Keratinocyte (primary cell): ENCODE results near the gene HOXD8. TPM values are rescaled to one million over a fixed set of nuclear protein-coding genes. Genes with fewer than 3 reads are reported as not detected.

Experiments used
- DNase-seq: peaks from one replicate; pipeline ENCODE4 v3.0.0-alpha.2; 2011; ENCODE audit warnings: low read depth, missing footprints, low spot score
- FAIRE-seq: peaks from 2 replicates; lab custom pipeline; 2011; peaks lifted over from hg19 to GRCh38; lab: Jason Lieb, UNC
- H2AFZ ChIP-seq: 2 replicates; pipeline ENCODE4 v1.6.0; 2012; ENCODE audit warnings: low read length, control low read depth, inconsistent platforms; ENCODE audit not compliant: control insufficient read depth
- H3K27ac ChIP-seq: 2 replicates; pipeline ENCODE4 v1.5.1; 2011; ENCODE audit warnings: low read length; ENCODE audit not compliant: control insufficient read depth, insufficient read depth
- H3K27me3 ChIP-seq: 3 replicates; pipeline ENCODE4 v1.6.0; 2011; ENCODE audit warnings: low read length; ENCODE audit not compliant: control insufficient read depth, insufficient read depth; ENCODE audit errors: extremely low read depth
- H3K36me3 ChIP-seq, 2 experiments: 2 replicates in 1 of 2; 3 replicates in 1 of 2; pipeline ENCODE4 v1.5.1; 2011; ENCODE audit warnings: low read length in 2 of 2, mild to moderate bottlenecking in 1 of 2; ENCODE audit not compliant: control insufficient read depth in 2 of 2, insufficient read depth in 2 of 2; ENCODE audit errors: extremely low read depth in 1 of 2
- H3K4me1 ChIP-seq: 3 replicates; pipeline ENCODE4 v1.5.1; 2011; ENCODE audit warnings: low read length; ENCODE audit not compliant: control insufficient read depth, insufficient read depth; ENCODE audit errors: extremely low read depth
- H3K4me2 ChIP-seq: 3 replicates; pipeline ENCODE4 v1.6.0; 2011; ENCODE audit warnings: low read depth, low read length; ENCODE audit not compliant: control insufficient read depth, insufficient read depth; ENCODE audit errors: extremely low read depth
- H3K4me3 ChIP-seq, 3 experiments: fragments of 200-600 bp in 1 of 3; sonication (generic) in 1 of 3; 2 replicates in 2 of 3; 3 replicates in 1 of 3; pipeline ENCODE4 v1.5.1; 2011 to 2016; ENCODE audit warnings: low read length in 3 of 3, mild to moderate bottlenecking in 3 of 3, control low read depth in 2 of 3, inconsistent platforms in 1 of 3, low read depth in 1 of 3, mixed read lengths in 1 of 3, mixed run types in 1 of 3, moderate library complexity in 1 of 3; ENCODE audit not compliant: control insufficient read depth in 2 of 3, insufficient read depth in 2 of 3; ENCODE audit errors: extremely low read depth in 1 of 3
- H3K79me2 ChIP-seq: 2 replicates; pipeline ENCODE4 v1.6.0; 2012; ENCODE audit warnings: low read length; ENCODE audit not compliant: control insufficient read depth, insufficient read depth
- H3K9ac ChIP-seq: 3 replicates; pipeline ENCODE4 v1.6.0; 2011; ENCODE audit warnings: low read length; ENCODE audit not compliant: control insufficient read depth, insufficient read depth; ENCODE audit errors: extremely low read depth
- H3K9me1 ChIP-seq: 3 replicates; pipeline ENCODE4 v1.6.0; 2011; ENCODE audit warnings: low read length; ENCODE audit not compliant: control insufficient read depth, insufficient read depth; ENCODE audit errors: extremely low read depth
- H3K9me3 ChIP-seq: 2 replicates; pipeline ENCODE4 v1.5.1; 2012; ENCODE audit warnings: low read depth, low read length; ENCODE audit not compliant: control insufficient read depth
- H4K20me1 ChIP-seq: 3 replicates; pipeline ENCODE4 v1.6.0; 2011; ENCODE audit warnings: low read length; ENCODE audit not compliant: control insufficient read depth, insufficient read depth; ENCODE audit errors: extremely low read depth
- CTCF ChIP-seq, 3 experiments: IDR thresholded peaks in 1 of 3; conservative IDR thresholded peaks in 1 of 3; optimal IDR thresholded peaks in 1 of 3; 2 replicates in 2 of 3; 3 replicates in 1 of 3; pipeline versions ENCODE3 to v1.5.1; 2011; ENCODE audit warnings: low read length in 3 of 3, mild to moderate bottlenecking in 3 of 3, moderate library complexity in 2 of 3, control low read depth in 1 of 3, inconsistent platforms in 1 of 3; ENCODE audit not compliant: insufficient read depth in 2 of 3; ENCODE audit errors: extremely low read depth in 1 of 3
- EZH2 ChIP-seq: IDR thresholded peaks from one replicate; pipeline ENCODE4 v1.6.1; 2012; ENCODE audit warnings: inconsistent platforms, mild to moderate bottlenecking, low read length, moderate library complexity
- dilution Hi-C: fragments of 300-500 bp; cut with MboI; formaldehyde crosslinking; loops from one replicate; pipeline ENCODE4 v1.7.0; 2020; ENCODE audit warnings: low sequenced_read_pairs; ENCODE audit not compliant: extremely low pct_ligation_motif_present
- polyA plus RNA-seq, 5 experiments: library from polyadenylated mRNA; depleted of rRNA in 3 of 5; stranded (reverse) in 3 of 5; stranded (forward) in 1 of 5; unstranded in 1 of 5; fragments of >200 nt; gene quantifications; 1 replicate in 1 of 5; 2 replicates in 3 of 5; 3 replicates in 1 of 5; pipeline versions ENCODE4 v1.2.1 to v1.2.3, GENCODE V29; 2011 to 2012; ENCODE audit warnings: missing spikeins in 2 of 5, low read depth in 1 of 5, low replicate concordance in 1 of 5

The HOXD8 gene
- polyA plus RNA-seq, 1 donor (not counting 4 experiments of a cell fraction or from before 2014, with no cell fraction given): not detected

GRCh38 chr2:176093145-176093897 is 36.2 kb upstream of the HOXD8 start:
- Histone ChIP-seq H3K9ac (no peak overlapping the region), H3K79me2 (no peaks in the 10 kb centered on the region), H2AFZ (no peak overlapping the region), H3K27ac (no peak overlapping the region), H3K27me3 (peaks cover 100% of the 10 kb centered on the region), H4K20me1 (peaks cover 3% of the 10 kb centered on the region), H3K36me3 (no peaks in the 10 kb centered on the region), H3K4me2 (peak overlapping the region; percentile 45), H3K9me3 (peaks cover 2% of the 10 kb centered on the region), H3K4me1 (peaks cover 2% of the 10 kb centered on the region), H3K9me1 (no peaks in the 10 kb centered on the region), H3K4me3 (no peak overlapping the region)
- no peak for DNase-seq
- TF ChIP-seq CTCF (optimal IDR thresholded peaks at IDR 0.05 in 1 of 3, IDR thresholded peaks at IDR 0.05 in 1 of 3, conservative IDR thresholded peaks at IDR 0.05 in 1 of 3; ENCODE audit: extremely low read depth in 1 of 3, insufficient read depth in 2 of 3, low read length in 3 of 3): no peak
- TF ChIP-seq EZH2: peak; percentile 97
- dilution Hi-C loops: no loop called here
- no peak for FAIRE-seq

GRCh38 chr2:176093898-176094249 is 35.6 kb upstream of the HOXD8 start:
- Histone ChIP-seq H3K27ac (no peak overlapping the region), H3K9me3 (peaks cover 2% of the 10 kb centered on the region), H2AFZ (no peak overlapping the region), H3K4me3 (no peak overlapping the region), H4K20me1 (peaks cover 3% of the 10 kb centered on the region), H3K4me1 (peaks cover 2% of the 10 kb centered on the region), H3K9me1 (no peaks in the 10 kb centered on the region), H3K4me2 (no peak overlapping the region), H3K27me3 (peaks cover 100% of the 10 kb centered on the region), H3K9ac (no peak overlapping the region), H3K36me3 (no peaks in the 10 kb centered on the region), H3K79me2 (no peaks in the 10 kb centered on the region)
- no peak for FAIRE-seq
- DNase-seq: no peak
- dilution Hi-C loops: no loop called here
- TF ChIP-seq EZH2: no peak
- no peak for TF ChIP-seq CTCF (optimal IDR thresholded peaks at IDR 0.05 in 1 of 3, IDR thresholded peaks at IDR 0.05 in 1 of 3, conservative IDR thresholded peaks at IDR 0.05 in 1 of 3; ENCODE audit: extremely low read depth in 1 of 3, insufficient read depth in 2 of 3, low read length in 3 of 3)
